Testis (tissue), 2 donors: ENCODE results near the gene CDK11B.
"Not testable (repeated sequence)": the region's sequence is repeated elsewhere in the genome, so short reads cannot be mapped to it uniquely, and the experiment has no call there.

ENCODE experiments used
- POLR2A ChIP-seq: fragments of 450-650 bp; IDR thresholded peaks from one replicate; pipeline ENCODE4 v1.6.1; 2017; ENCODE audit warnings: antibody characterized with exemption, mild to moderate bottlenecking, moderate library complexity
- TF ChIP-seq, protein P1 (sequence below), 3 experiments: fragments of 450-650 bp in 2 of 3; fragments of 200-600 bp in 1 of 3; sonication (generic) in 1 of 3; IDR thresholded peaks; one replicate each; pipeline ENCODE4 v1.5.1; 2016 to 2019; ENCODE audit warnings: antibody characterized with exemption in 3 of 3, mild to moderate bottlenecking in 2 of 3, moderate library complexity in 1 of 3

DNA sequence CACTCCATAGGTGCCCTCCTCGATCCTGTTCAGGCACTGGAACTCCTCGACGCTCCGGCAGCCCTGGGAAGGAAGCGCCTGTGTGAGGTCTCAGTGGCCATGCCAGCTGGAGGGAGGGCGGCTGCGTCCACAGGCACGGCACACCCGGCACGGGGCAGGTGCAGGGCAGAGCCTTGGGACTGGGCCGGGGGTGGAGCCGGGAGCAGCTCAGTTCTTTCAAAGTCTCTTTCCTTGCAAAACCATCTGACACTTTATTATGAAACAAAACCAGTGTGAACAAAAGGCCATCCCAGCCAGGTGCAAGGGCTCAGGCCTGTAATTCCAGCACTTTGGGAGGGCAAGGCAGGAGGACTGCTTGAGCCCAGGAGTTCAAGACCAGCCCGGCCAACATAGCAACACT, 20.3 kb downstream of the CDK11B start:
- TF ChIP-seq, protein P1, sequence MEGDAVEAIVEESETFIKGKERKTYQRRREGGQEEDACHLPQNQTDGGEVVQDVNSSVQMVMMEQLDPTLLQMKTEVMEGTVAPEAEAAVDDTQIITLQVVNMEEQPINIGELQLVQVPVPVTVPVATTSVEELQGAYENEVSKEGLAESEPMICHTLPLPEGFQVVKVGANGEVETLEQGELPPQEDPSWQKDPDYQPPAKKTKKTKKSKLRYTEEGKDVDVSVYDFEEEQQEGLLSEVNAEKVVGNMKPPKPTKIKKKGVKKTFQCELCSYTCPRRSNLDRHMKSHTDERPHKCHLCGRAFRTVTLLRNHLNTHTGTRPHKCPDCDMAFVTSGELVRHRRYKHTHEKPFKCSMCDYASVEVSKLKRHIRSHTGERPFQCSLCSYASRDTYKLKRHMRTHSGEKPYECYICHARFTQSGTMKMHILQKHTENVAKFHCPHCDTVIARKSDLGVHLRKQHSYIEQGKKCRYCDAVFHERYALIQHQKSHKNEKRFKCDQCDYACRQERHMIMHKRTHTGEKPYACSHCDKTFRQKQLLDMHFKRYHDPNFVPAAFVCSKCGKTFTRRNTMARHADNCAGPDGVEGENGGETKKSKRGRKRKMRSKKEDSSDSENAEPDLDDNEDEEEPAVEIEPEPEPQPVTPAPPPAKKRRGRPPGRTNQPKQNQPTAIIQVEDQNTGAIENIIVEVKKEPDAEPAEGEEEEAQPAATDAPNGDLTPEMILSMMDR (IDR thresholded peaks at IDR 0.05): not testable (repeated sequence)
- not testable (repeated sequence) for TF ChIP-seq POLR2A
